GM19043 (cell line): ENCODE data around the gene SLC6A15.

Source experiments
- ATAC-seq: cut with Tn5 transposase; IDR thresholded peaks from one replicate; pipeline ENCODE4 v1.9.1; 2021; ENCODE audit warnings: low read depth; ENCODE audit not compliant: unreplicated experiment

The SLC6A15 gene

GRCh38 chr12:84875241-84875640, 37.4 kb downstream of the SLC6A15 start:
- no peak for ATAC-seq

GRCh38 chr12:84874825-84875139, 37.8 kb downstream of the SLC6A15 start:
- peak; percentile 7 for ATAC-seq

- ATAC-seq, result peak; percentile 96
These were observed 38.3 kb downstream of the SLC6A15 start for GRCh38 chr12:84874125-84874824.

- no peak for ATAC-seq
These were observed 50.4 kb downstream of the SLC6A15 start for GRCh38 chr12:84862186-84862585.

- ATAC-seq, result no peak
These were observed 51.9 kb downstream of the SLC6A15 start for GRCh38 chr12:84860718-84861117.

GRCh38 chr12:84858796-84859195, 53.8 kb downstream of the SLC6A15 start:
- ATAC-seq, result no peak

- no peak for ATAC-seq
These were observed 54.9 kb downstream of the SLC6A15 start for GRCh38 chr12:84857525-84858208.

- no peak for ATAC-seq
These were observed 56.3 kb downstream of the SLC6A15 start for GRCh38 chr12:84856156-84856900.

- no peak for ATAC-seq
These were observed 68.9 kb downstream of the SLC6A15 start for GRCh38 chr12:84843593-84844144.

- ATAC-seq, result peak; percentile 68
These were observed 70.1 kb downstream of the SLC6A15 start for GRCh38 chr12:84842406-84843013.

- ATAC-seq, result no peak
These were observed 71.0 kb downstream of the SLC6A15 start for GRCh38 chr12:84841591-84841990.

GRCh38 chr12:84840356-84840755, 72.2 kb downstream of the SLC6A15 start:
- no peak for ATAC-seq

GRCh38 chr12:84826925-84827324, 85.7 kb downstream of the SLC6A15 start:
- ATAC-seq, result no peak

GRCh38 chr12:84825149-84825548, 87.5 kb downstream of the SLC6A15 start:
- no peak for ATAC-seq

- ATAC-seq, result no peak
These were observed 90.1 kb downstream of the SLC6A15 start for GRCh38 chr12:84822525-84822924.

- ATAC-seq, result no peak
These were observed 95.5 kb downstream of the SLC6A15 start for GRCh38 chr12:84816916-84817695.

- ATAC-seq, result no peak
These were observed 97.8 kb downstream of the SLC6A15 start for GRCh38 chr12:84814664-84815245.

GRCh38 chr12:84813780-84814663, 98.6 kb downstream of the SLC6A15 start:
- no peak for ATAC-seq

- ATAC-seq, result no peak
These were observed 101.3 kb downstream of the SLC6A15 start for GRCh38 chr12:84811291-84811690.
